ENCODE measurements around the gene ANKRD33B.
A peak's percentile ranks its signal among the peaks of the same experiment; 100 is the strongest.
"Not testable (repeated sequence)": the region's sequence is repeated elsewhere in the genome, so short reads cannot be mapped to it uniquely, and the experiment has no call there.

Gene ANKRD33B

DNA sequence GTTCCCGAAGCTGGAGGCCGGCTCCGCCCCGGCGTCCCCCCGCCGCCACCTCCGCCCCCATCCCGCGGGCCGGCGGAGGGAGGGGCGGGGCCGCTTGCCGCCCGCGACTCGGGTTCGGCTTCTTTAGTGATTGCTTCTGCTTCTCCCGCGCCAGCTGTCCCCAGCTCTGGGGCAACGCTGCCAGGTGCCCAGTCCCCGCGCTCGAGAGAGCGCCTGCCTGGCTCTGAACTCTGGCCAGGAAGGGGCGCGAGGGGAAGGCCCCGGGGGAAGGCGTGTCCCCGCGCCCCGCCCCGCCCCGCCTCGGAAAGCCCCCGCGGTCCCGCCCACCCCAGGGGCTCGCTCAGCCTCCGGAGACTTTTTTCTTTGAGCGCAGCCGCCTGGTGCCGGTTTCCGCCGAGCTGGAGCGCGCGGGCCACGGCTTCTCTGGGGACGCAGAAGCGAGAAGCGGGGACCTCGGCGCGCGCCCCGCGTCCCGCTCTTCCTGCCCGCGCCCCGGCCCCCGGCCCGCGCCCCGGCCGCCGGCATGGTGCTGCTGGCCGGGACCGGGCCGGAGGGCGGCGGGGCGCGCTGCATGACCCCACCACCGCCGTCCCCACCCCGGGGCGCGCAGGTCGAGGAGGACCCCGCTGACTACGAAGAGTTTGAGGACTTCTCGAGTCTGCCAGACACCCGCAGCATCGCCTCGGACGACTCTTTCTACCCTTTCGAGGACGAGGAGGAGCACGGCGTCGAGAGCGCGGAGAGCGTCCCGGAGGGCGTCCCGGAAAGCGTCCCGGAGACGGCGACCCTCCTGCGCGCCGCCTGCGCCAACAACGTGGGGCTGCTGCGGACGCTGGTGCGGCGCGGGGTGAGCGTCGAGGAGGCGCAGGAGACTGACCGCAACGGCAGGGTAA lies at the start of gene ANKRD33B:
TSS of gene ANKRD33B (plus strand) at position 126 of the 893 bp plus-strand sequence. CDS start at position 524, 398 bp downstream.
- peak; percentile 62 to 72 for DNase-seq (ENCODE audit: low read depth in 2 of 2)

DNA sequence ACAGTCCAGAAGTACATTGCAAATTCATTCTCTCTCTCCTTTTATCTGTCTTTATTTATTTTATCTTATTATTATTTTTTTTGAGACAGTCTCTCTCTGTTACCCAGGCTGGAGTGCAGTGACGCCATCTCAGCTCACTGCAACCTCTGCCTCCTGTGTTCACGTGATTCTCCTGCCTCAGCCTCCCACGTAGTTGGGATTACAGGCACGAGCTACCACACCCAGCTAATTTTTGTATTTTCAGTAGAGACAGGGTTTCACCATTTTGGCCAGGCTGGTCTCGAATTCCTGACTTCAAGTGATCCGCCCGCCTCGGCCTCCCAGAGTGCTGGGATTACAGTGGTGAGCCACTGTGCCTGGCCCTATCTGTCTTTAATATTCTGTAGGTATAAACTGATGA lies 49.3 kb upstream of the ANKRD33B start:
- not testable (repeated sequence) for DNase-seq (ENCODE audit: low read depth in 2 of 2)

DNA sequence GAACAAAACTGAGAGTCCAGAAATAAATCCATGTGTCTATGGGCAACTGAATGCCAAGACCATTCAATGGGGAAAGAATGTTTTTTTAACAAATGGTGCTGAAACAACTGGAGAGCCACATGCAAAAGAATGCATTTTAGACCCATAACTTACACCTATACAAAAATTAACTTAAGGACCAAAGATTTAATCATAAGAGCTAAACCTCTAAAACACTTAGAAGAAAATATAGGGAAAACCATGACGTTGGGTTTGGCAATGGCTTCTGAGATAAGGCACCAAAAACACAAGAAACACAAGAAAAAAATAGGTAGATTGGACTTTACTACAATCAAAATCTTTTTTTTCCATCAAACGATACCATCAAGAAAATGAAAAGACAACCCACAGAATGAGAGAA lies 48.4 kb upstream of the ANKRD33B start:
- no peak for DNase-seq (ENCODE audit: low read depth in 2 of 2)

DNA sequence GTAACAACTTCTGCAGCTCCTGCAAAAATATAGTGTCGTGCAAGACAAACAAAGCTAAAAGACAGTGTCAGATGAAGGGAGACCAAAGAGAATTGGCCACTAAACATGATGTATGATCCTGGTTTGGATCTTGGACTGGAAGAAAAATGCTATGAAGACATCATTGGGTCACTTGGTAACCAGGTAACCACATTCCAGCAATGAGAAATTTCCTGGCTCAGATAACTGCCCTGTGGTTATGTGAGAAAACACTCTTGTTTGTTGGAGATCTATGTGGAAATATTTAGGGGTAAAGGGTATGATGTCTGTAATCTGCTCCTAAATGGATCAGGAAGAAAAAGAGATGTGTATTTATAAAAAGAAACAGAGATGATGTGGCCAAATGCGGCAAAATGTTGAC lies 45.5 kb upstream of the ANKRD33B start:
- DNase-seq (ENCODE audit: low read depth in 2 of 2) = no peak

DNA sequence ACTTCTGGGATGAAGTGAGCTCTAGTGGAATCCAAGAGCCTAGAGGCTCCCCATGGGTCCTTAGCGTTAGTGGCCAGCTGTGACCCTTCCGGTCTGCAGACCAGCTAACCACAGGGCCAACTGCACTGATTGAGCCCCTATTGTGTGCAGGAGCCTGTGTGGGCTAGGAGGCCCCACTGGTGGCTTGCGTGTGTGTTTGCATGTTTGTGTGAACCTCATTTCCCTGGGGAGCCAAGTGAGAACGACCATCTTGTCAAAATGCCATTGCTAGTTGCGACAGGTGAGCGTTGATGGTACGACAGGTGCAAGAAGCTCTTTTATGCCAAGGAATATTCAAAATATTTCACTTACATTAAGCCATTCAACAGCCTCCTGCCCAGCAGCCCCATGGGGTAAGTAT lies 44.1 kb upstream of the ANKRD33B start:
- no peak for DNase-seq (ENCODE audit: low read depth in 2 of 2)

DNA sequence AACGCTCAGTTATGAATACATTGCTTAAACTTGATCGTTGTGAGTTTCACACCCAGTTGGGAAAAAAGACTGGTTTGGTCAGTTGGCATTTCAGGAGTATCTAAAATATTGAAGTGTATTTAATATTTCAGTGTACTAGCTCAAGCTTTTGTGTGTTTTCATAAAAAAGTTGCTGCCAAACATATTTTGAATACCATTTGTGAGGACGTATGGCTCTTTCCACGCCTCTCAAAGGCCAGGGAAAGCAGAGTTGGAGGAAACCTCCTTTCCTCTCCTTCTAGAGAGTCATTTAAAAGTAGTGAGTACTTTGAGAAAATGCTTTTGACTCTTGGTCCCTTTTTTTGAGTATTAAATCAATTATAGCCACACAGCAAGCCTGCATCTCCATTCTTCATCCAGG lies 43.2 kb upstream of the ANKRD33B start:
- no peak for DNase-seq (ENCODE audit: low read depth in 2 of 2)

DNA sequence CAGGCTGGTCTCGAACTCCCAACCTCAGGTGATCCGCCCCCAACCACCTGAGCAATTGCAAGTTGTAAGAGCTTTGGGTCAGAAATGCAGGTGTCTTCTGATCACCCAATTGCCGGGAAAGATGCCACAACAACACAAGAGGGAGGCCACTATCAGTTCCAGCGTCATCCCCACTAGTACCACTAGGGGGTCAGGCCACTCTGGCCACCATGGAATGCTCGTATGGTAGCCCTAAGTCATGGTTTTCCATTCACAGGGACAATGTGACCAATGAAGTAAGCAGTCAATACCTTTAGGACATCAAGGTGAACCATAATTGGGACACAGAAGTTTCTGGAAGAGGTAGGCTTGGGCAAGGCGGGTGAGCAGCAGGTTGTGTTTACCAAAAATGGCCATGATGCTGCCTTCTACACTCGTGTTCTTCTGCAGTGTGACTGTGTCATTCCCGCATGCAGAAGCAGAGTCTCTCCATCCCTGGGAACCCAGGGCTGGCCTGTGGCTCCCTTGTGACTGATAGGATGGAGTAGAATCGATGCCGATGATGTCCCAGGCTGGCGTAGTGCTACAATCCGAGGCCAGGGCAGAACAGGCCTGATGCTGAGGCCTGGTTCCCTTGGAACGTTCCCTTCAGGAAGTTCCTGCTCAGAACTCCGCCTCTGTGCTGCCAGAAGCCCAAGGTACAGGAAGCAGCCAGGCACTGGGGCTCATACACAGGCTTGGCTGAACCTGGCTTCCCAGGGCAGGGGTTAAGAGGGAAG lies 42.2 kb upstream of the ANKRD33B start:
- no peak for DNase-seq (ENCODE audit: low read depth in 2 of 2)

DNA sequence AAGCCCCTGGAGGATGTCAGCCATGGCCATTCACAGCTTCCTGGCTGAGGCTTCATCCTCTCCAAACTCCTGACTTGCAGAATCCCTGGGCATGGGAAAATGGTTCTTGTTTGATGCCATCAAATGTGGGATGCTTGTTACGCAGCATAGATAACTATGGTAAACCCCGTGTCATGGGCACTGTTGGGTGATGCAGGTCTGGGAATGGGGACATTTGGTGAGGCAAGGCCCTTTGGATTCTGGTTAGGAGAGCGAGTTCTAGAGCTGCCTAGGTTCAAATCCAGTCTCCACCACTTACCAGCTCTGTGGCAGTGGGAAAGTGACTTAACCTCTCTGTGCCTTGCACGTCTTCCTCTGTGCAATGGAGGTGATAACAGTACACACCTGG lies 41.7 kb upstream of the ANKRD33B start:
- DNase-seq (ENCODE audit: low read depth in 2 of 2) = no peak

DNA sequence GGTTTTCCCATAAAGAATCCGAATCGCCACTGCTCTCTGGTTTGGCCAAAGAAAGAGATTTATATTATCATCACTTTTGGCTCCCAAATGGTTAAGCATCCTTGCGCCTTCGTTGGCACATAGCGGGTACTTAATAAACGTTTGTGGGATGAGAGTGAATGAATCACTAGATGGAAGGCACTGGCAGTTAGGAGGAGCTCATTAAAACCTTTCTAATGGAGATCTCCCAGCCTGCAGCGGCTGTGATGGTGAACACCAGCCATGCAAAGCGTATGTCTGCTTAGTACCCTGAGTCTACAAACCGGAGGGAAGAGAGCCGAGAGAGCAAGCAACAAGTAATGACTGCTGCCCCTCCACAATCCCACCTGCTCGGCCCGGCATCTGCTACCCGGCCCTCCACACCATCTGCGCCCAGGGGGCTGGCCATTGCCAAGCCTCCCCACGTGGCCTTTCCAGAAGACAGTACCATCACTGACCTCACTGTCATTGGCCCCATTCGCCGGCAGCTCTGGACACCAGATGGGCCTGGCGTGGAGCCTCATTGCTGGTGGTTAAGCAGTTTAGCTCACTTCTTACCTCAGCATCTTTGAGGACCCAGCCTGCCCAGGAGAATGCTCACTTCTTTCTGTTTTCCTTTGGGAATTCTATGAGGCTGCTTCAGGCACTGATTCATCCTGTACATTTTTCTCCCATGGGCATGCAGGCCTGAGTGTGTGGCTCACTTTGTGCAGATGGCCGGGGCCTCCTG lies 39.3 kb upstream of the ANKRD33B start:
- no peak for DNase-seq (ENCODE audit: low read depth in 2 of 2)

DNA sequence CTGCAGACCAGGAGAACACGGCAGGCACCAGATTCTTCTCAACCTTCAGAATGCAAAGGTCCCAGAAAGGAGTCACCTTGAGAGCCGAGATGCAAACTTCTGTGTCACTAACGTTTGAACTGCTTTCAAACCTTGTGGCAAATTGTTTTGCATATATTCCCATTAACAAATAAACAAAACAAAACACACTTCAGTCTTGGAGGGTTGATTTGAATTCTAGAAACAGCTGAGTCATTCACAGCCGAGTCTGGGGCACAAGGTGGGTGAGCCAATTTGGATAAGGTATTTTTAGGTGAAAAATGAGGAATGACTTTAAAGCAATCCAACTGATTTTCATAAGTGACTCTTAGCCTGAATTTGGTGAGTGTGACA lies 38.8 kb upstream of the ANKRD33B start:
- DNase-seq (ENCODE audit: low read depth in 2 of 2) = no peak

DNA sequence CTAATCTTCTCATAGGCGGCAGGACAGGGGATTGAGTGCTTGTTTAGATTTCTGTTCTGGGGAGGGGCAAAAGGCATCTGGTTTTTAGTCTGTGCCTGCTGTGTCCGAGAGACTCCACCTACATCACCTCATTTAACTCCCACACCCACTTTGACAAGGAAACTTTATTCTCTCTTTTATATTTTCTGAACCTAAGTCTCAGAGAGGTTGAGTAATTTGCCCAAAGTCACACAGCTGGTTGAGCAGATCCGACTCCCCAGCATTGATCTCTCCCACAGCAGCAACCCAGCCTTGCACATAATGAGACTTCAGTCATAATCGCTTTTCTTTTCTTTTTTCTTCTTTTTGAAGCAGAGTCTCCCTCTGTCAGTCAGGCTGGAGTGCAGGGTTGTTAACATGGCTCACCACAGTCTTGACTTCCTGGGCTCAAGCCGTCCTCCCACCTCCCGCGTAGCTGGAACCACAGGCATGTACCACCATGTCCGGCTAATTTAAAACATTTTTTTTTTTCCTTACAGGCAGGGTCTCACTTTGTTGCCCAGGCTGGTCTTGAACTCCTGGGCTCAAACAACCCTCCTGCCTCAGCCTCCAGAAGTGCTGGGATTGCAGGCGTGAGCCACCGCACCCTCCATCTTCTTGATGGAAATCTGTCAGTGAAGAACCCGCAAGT lies 36.5 kb upstream of the ANKRD33B start:
- no peak for DNase-seq (ENCODE audit: low read depth in 2 of 2)

DNA sequence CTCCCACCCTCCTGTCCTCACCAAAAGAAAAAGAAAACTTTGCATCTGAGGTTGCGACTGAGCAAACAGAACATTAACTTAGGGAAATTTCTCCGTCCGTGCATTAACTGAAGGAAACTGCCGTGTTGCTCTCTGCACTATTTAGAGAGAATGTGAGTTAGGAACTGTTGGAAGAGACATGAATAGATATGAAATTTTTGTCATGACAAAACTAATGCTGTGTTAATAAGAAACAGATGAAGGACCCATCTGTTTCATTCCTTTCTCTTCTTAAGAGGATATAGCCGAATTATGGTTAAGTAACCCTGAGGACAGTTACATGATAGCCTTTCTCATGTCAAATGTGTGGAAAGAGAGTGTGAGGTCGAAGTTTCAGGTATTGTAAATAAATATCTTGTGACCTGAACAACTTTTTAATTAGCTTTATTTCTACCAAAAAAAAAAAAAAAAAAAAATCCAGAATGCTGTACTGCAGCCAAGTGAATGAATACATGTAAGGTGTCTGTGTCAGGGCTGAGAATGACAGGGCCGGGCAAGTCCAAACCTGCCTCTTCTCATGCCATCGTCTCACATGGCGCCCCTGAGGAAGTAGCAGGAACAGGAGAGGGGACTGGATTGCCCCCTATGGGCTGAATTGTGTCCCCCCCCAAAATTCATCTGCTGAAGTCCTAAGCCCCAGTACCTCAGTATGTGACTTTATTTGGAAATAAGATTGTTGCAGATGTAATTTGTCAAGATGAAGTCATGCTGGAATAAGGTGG lies 35.6 kb upstream of the ANKRD33B start:
- no peak for DNase-seq (ENCODE audit: low read depth in 2 of 2)

DNA sequence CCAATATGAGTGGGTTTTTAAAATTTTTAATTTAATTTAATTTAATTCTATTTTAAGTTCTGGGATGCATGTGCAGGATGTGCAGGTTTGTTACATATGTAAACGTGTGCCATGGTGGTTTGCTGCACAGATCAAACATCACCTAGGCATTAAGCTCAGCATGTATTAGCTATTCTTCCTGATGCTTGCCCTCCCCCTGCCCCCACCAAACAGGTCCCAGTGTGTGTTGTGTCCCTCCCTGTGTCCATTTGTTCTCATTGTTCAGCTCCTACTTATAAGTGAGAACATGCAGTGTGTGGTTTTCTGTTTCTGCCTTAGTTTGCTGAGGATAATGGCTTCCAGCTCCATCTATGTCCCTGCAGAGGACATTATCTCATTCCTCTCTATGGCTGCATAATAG lies 35.0 kb upstream of the ANKRD33B start:
- DNase-seq (ENCODE audit: low read depth in 2 of 2) = no peak

DNA sequence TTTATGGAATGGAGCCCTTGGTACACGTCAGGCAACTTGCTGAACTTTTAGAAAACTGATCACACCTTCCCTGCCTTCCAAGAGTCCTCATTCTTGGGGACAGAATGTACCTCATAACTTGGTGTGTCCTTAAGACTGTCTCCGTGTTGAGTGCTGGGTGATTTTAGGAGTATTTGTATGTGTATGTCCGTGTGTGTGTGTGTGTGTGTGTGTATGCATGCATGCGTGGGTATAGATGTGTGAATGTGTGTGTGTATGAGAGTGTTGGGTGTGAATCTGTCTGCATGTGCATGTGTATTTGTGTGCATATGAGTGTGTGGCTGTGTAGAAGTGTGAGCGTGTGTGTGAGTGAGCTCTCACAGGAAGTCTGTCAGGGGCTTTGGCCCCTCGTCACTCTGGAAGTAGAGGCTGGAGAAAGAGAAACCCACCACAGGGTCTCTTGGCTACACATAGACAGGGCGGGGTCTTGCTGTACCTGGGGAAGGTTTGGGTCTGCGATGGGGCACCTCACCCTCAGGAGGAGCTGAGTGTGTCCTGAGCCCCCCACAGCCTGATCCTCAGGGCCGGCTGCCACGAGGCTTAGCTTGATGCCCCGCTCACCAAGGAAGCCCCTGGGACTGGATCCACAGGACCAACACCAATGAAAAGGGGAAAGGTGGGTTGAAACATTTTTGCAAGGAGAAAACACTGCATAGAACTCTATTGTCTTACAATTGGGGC lies 33.1 kb upstream of the ANKRD33B start:
- DNase-seq (ENCODE audit: low read depth in 2 of 2) = no peak

DNA sequence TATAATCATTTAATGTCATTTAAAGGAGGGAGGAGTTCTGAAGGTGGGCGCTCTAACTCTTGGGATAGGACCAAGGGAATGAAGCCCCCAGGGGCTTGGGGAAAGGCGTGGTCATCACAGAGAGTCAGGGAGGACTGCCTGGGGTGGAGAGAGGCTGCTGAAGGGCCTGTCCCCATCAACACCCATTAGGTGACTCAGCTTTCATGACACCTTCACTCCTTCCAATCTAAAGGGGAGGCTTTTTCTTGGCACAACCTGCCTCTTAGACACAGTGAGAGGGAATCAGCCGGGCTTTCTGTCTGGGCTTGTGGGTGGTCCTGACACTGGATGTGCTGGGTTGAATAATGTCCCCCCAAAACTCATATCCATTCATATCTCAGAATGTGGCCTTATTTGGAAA lies 31.4 kb upstream of the ANKRD33B start:
- no peak for DNase-seq (ENCODE audit: low read depth in 2 of 2)

DNA sequence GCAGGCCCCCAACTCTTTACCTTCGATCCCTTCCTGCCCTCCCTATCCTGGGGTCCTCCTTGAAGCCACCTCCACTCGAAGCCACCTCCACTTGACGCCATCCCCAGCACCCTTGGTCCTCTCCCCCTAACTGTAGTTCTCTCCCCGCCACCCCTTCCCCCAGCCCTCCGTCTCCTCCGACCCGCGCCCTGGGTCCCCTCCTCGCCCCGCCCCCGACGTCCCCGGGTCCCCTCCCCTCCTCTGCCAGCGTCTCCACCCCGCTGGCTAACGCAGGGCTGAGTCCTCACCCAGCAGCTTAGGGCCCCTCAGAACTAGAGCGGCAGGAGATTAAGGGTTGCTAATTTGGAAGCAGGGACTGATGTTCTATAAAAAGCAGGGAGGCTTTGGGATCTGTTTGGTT lies 30.6 kb upstream of the ANKRD33B start:
- no peak for DNase-seq (ENCODE audit: low read depth in 2 of 2)

DNA sequence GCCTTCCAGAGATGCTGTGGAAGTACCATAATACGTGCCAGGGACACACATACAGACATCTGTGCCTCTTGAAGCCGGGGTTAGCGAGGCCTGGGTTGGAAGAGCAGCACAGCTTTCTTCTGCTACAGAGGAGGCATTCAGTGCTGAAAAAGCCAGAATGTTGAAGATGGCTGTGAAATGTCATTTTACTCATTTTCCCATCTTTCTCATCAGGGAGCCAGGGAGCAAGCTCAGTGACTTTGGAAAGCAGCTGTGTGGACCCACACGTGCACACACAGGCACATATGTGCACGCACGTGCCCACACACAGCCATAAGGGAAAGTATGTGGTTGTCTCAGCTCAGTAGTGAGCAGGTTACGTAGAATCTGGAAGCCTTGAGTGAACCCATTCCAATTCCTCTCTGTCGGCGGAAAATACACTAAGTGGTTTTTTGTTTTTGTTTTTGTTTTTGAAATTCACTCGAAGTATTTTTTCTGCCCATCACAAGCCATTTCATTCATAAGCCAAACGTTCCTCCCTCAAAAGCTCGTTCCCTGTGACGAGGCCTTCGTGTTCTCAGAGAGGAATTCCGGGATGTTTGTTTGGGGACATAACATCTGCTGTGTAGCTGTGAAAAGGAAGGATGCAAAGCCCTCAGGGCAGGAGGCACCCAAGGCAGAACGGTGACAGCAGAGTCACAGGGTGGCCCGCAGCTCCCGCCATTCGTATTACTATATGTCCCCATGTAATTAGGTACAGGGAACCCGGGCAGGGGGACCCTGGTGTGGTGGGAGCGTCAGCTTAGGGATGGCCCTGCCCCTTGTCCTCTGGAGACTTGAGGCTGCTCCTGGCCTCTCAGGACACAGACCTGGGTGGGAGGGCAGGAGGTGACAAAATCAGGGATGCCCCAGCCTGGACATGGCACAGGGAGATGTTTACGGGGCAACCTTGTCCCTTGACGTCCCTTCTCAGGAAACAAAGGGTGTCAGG lies 29.0 kb upstream of the ANKRD33B start:
- DNase-seq (ENCODE audit: low read depth in 2 of 2) = no peak

DNA sequence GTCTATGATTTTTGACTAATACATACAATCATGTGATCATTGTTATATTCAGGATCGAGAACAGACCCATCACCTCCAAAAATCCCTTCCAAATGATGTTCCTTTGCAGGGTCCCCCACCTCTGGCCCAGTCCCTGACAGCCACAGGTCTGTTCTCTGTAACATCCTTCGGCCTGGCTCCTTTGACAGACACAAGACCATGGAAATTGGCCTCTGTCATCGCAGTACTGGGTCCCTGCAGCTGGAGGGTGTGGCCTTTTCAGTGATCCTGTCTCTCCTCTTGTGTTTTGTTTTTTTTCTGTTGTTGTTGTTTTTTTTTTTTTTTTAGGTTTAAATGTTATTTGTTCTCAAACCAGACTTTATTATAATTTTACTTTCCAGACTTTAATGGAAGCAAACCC lies 27.4 kb upstream of the ANKRD33B start:
- no peak for DNase-seq (ENCODE audit: low read depth in 2 of 2)

DNA sequence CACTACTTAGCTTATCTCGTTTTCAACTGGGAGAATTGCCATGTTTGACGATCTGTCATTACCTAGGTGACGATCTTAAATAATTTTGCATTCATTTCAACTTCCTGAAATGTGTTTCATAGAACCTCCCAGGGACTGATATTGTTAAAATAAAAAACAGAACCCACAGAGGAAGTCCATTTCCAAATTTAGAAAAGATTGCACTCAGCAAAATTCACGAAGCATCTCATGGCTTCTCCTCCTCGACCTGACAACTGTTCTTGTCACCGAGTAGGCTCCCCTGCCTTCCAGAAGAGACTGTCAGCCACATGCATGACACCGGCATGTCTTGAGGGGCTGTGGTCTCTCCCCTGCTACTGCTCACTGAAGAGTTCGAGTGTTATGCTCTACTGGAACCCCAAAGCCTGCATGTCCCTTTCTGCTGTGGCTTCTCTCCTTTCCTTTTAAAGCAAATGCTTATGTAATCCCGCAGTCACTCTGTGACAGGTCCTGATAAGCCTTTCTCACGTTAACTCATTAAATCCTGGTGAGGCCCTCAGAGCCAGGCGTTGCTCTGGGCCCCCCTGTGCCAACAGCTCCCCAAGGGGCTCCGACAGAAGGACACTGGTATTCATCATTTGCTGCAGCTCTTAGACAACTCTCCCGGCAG lies 26.8 kb upstream of the ANKRD33B start:
- no peak for DNase-seq (ENCODE audit: low read depth in 2 of 2)

Data from stimulated activated CD4-positive, alpha-beta T cell treated with anti-CD3 and anti-CD28 coated beads, Interleukin-12 subunit alpha, Interleukin-12 subunit beta, amount 100 ng/mL, for 24 hours (primary cell).